Endothelial cell of umbilical vein (primary cell): Measurements from ENCODE around the gene DYNC1H1. TPM values are rescaled to one million over a fixed set of nuclear protein-coding genes. Genes with fewer than 3 reads are reported as not detected.
A peak's percentile ranks its signal among the peaks of the same experiment; 100 is the strongest.
"Not testable (repeated sequence)": the region's sequence is repeated elsewhere in the genome, so short reads cannot be mapped to it uniquely, and the experiment has no call there.

Source experiments
- BruUV-seq: library from RNA; stranded (reverse); fragments of 400-500 nt; replicated peaks from 2 replicates; lab custom pipeline; 2021; lab: Mats Ljungman, UMichigan
- CTCF ChIA-PET: fragments of 300-600, 350-600 bp; sonication (Branson Sonifier 250); formaldehyde crosslinking; loops from one replicate; lab custom pipeline; 2021; ENCODE audit warnings: antibody characterized with exemption, inconsistent platforms; lab: Charles Lee
- POLR2A ChIA-PET: fragments of 300-600, 350-600 bp; sonication (Branson Sonifier 250); formaldehyde crosslinking; loops from one replicate; lab custom pipeline; 2021; ENCODE audit warnings: antibody characterized with exemption, inconsistent platforms; lab: Charles Lee
- DNase-seq: peaks from one replicate; pipeline ENCODE4 v3.0.0-alpha.2; 2011; ENCODE audit warnings: low read depth, low spot score
- FAIRE-seq: peaks from 2 replicates; lab custom pipeline; 2011; peaks lifted over from hg19 to GRCh38; lab: Jason Lieb, UNC
- H2AFZ ChIP-seq: 2 replicates; pipeline ENCODE4 v1.6.0; 2012; ENCODE audit warnings: low read depth, low read length, control low read depth, inconsistent platforms
- H3K27ac ChIP-seq: 2 replicates; pipeline ENCODE4 v1.5.1; 2011; ENCODE audit warnings: low read depth, mild to moderate bottlenecking, control low read depth, low read length, moderate library complexity; ENCODE audit not compliant: insufficient read depth
- H3K27me3 ChIP-seq, 2 experiments: 2 replicates each; pipeline versions ENCODE4 v1.6.0 to v1.6.1; 2011; ENCODE audit warnings: low read length in 2 of 2, mixed read lengths in 1 of 2; ENCODE audit not compliant: control insufficient read depth in 2 of 2, insufficient read depth in 2 of 2
- H3K36me3 ChIP-seq, 2 experiments: 2 replicates in 1 of 2; 3 replicates in 1 of 2; pipeline ENCODE4 v1.5.1; 2011; ENCODE audit warnings: low read length in 2 of 2, mild to moderate bottlenecking in 1 of 2, moderate library complexity in 1 of 2; ENCODE audit not compliant: control insufficient read depth in 2 of 2, insufficient read depth in 2 of 2; ENCODE audit errors: extremely low read depth in 1 of 2
- H3K4me1 ChIP-seq: 3 replicates; pipeline ENCODE4 v1.5.1; 2011; ENCODE audit warnings: mild to moderate bottlenecking, low read length; ENCODE audit not compliant: control insufficient read depth, insufficient read depth; ENCODE audit errors: extremely low read depth
- H3K4me2 ChIP-seq: 2 replicates; pipeline ENCODE4 v1.6.1; 2011; ENCODE audit warnings: low read length, control low read depth, mixed read lengths; ENCODE audit not compliant: insufficient read depth
- H3K4me3 ChIP-seq, 3 experiments: fragments of 200-600 bp in 1 of 3; sonication (generic), shearing (Covaris generic) in 1 of 3; replicated peaks in 1 of 3; 2 replicates each; pipeline ENCODE4 v1.5.1; 2011 to 2016; ENCODE audit warnings: control low read depth in 3 of 3, low read length in 3 of 3, mild to moderate bottlenecking in 2 of 3, inconsistent platforms in 1 of 3, low read depth in 1 of 3, moderate library complexity in 1 of 3; ENCODE audit not compliant: insufficient read depth in 1 of 3
- H3K79me2 ChIP-seq: 2 replicates; pipeline ENCODE4 v1.6.0; 2012; ENCODE audit warnings: low read length, inconsistent platforms; ENCODE audit not compliant: control insufficient read depth, insufficient read depth
- H3K9ac ChIP-seq: replicated peaks from 2 replicates; pipeline ENCODE3; 2011; ENCODE audit warnings: low read length, control low read depth; ENCODE audit not compliant: insufficient read depth; ENCODE audit errors: extremely low read depth
- H3K9me1 ChIP-seq: replicated peaks from 3 replicates; pipeline ENCODE4 v1.6.0; 2011; ENCODE audit warnings: mild to moderate bottlenecking, low read length; ENCODE audit not compliant: control insufficient read depth, insufficient read depth; ENCODE audit errors: extremely low read depth
- H3K9me3 ChIP-seq: replicated peaks from 2 replicates; pipeline ENCODE4 v1.5.1; 2012; ENCODE audit warnings: low read length, inconsistent platforms; ENCODE audit not compliant: control insufficient read depth, insufficient read depth
- H4K20me1 ChIP-seq: replicated peaks from 2 replicates; pipeline ENCODE3; 2011; ENCODE audit warnings: mild to moderate bottlenecking, low read length; ENCODE audit not compliant: control insufficient read depth, insufficient read depth; ENCODE audit errors: extremely low read depth
- FOS ChIP-seq: IDR thresholded peaks from 2 replicates; pipeline ENCODE4 v1.6.1; 2011; ENCODE audit warnings: mild to moderate bottlenecking, low read length, moderate library complexity, borderline replicate concordance; ENCODE audit not compliant: insufficient read depth
- GATA2 ChIP-seq: IDR thresholded peaks from 2 replicates; pipeline ENCODE4 v1.7.0; 2011; ENCODE audit warnings: low read depth, mild to moderate bottlenecking, moderate library complexity, mixed read lengths, low read length; ENCODE audit not compliant: insufficient read length, insufficient read depth
- JUN ChIP-seq: IDR thresholded peaks from 2 replicates; pipeline ENCODE4 v1.6.1; 2011; ENCODE audit warnings: borderline replicate concordance, low read depth; ENCODE audit not compliant: insufficient read length, insufficient read depth
- MYC ChIP-seq: IDR thresholded peaks from one replicate; pipeline ENCODE4 v1.6.1; 2011; ENCODE audit warnings: mild to moderate bottlenecking, low read depth, low read length
- POLR2A ChIP-seq: IDR thresholded peaks from 2 replicates; pipeline ENCODE4 v1.6.1; 2012; ENCODE audit warnings: low read depth, mild to moderate bottlenecking, control low read depth, low read length
- POLR2AphosphoS5 ChIP-seq: IDR thresholded peaks from 2 replicates; pipeline ENCODE4 v1.6.1; 2012; ENCODE audit warnings: low read depth, mild to moderate bottlenecking, control low read depth, low read length, moderate library complexity; ENCODE audit not compliant: insufficient read depth
- dilution Hi-C: fragments of 300-500 bp; cut with MboI; formaldehyde crosslinking; loops from one replicate; pipeline ENCODE4 v1.15.0; 2019; ENCODE audit warnings: low sequenced_read_pairs; ENCODE audit not compliant: extremely low pct_ligation_motif_present
- intact Hi-C: fragments of 100-400 bp; cut with micrococcal nuclease; formaldehyde crosslinking; loops from one replicate; pipeline ENCODE4 v1.10.0; 2022
- polyA plus RNA-seq, 4 experiments: library from polyadenylated mRNA; depleted of rRNA in 3 of 4; stranded (reverse) in 3 of 4; unstranded in 1 of 4; fragments of >200 nt; gene quantifications; 2 replicates each; pipeline versions ENCODE4 v1.2.1 to v1.2.3, GENCODE V29; 2011 to 2012; ENCODE audit warnings: missing spikeins in 1 of 4
- total RNA-seq: library from RNA; stranded (reverse); gene quantifications from 2 replicates; pipeline ENCODE4 v1.2.3, GENCODE V29; 2021
- TF ChIP-seq, protein P1 (sequence below), 2 donors: IDR thresholded peaks; 1 replicate in 1 of 2; 2 replicates in 1 of 2; pipeline ENCODE4 v1.5.1; 2011; ENCODE audit warnings: low read length in 2 of 2, mild to moderate bottlenecking in 2 of 2, moderate library complexity in 2 of 2, control low read depth in 1 of 2, inconsistent platforms in 1 of 2, low read depth in 1 of 2; ENCODE audit not compliant: insufficient read depth in 1 of 2; ENCODE audit errors: extremely low read depth in 1 of 2

DYNC1H1 gene
- total and polyA plus RNA-seq, 2 donors (not counting 3 experiments of a cell fraction or from before 2014, with no cell fraction given): 254 to 648 TPM

DNA sequence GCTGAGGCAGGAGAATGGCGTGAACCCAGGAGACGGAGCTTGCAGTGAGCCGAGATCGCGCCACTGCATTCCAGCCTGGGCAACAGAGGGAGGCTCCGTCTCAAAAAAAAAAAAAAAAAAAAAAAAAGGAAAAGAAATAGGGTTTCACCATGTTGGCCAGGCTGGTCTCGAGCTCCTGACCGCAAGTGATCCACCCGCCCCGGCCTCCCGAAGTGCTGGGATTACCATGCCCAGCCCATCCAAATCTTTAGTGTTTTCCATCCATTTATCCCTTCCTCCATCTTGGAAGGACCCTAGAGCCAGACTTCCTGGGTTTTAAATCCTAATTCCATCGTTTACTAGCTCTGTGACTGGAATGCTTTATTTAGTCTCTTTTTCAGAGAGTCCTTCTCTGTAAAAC lies 20.5 kb downstream of the DYNC1H1 start:
- CTCF ChIA-PET: interaction anchor here (0.7 to 1.3 kb wide), 2 partner anchors 25 to 32 kb away, joined by 3 read pairs; no protein-coding TSS in a partner anchor
- intact Hi-C loops: not testable (repeated sequence)

DNA sequence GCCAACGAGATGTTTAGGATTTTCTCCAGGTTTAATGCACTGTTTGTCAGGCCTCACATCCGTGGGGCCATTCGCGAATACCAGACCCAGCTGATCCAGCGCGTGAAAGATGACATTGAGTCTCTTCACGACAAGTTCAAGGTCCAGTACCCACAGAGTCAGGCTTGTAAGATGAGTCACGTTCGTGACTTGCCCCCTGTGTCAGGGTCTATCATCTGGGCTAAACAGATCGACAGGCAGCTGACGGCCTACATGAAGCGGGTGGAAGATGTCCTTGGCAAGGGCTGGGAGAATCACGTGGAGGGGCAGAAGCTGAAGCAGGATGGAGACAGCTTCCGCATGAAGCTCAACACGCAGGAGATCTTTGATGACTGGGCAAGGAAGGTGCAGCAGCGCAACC lies 21.6 kb downstream of the DYNC1H1 start:
- peaks cover 46 to 51% of the 10 kb centered on the region in 2 experiments for H3K36me3 ChIP-seq
- dilution Hi-C loops (no loop called here), intact Hi-C loops (no loop called here)
- no peak overlapping the region for H3K4me3 ChIP-seq
- CTCF ChIA-PET: interaction anchor here (1.7 kb wide), 1 partner anchor 24 kb away, joined by 3 read pairs; no protein-coding TSS in a partner anchor
- TSS peak; percentile 63 for BruUV-seq
- no peak overlapping the region for H3K9ac ChIP-seq
- no peak overlapping the region for H3K4me2 ChIP-seq
- no peak for FAIRE-seq
- H3K9me3 ChIP-seq: no peaks in the 10 kb centered on the region
- no peaks in the 10 kb centered on the region for H3K9me1 ChIP-seq
- DNase-seq: no peak
- POLR2A ChIA-PET: no interaction called here
- H2AFZ ChIP-seq: no peak overlapping the region
- TF ChIP-seq POLR2A (no peak), GATA2 (no peak), FOS (no peak), MYC (no peak), JUN (no peak), POLR2AphosphoS5 (no peak)
- TF ChIP-seq, protein P1, sequence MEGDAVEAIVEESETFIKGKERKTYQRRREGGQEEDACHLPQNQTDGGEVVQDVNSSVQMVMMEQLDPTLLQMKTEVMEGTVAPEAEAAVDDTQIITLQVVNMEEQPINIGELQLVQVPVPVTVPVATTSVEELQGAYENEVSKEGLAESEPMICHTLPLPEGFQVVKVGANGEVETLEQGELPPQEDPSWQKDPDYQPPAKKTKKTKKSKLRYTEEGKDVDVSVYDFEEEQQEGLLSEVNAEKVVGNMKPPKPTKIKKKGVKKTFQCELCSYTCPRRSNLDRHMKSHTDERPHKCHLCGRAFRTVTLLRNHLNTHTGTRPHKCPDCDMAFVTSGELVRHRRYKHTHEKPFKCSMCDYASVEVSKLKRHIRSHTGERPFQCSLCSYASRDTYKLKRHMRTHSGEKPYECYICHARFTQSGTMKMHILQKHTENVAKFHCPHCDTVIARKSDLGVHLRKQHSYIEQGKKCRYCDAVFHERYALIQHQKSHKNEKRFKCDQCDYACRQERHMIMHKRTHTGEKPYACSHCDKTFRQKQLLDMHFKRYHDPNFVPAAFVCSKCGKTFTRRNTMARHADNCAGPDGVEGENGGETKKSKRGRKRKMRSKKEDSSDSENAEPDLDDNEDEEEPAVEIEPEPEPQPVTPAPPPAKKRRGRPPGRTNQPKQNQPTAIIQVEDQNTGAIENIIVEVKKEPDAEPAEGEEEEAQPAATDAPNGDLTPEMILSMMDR (IDR thresholded peaks at IDR 0.05; ENCODE audit: extremely low read depth in 1 of 2, insufficient read depth in 1 of 2, low read depth in 1 of 2, low read length in 2 of 2): no peak
- H3K4me1 ChIP-seq: no peaks in the 10 kb centered on the region
- no peaks in the 10 kb centered on the region for H4K20me1 ChIP-seq
- H3K27ac ChIP-seq: no peak overlapping the region
- H3K79me2 ChIP-seq: peaks cover 9% of the 10 kb centered on the region
- H3K27me3 ChIP-seq: no peaks in the 10 kb centered on the region

More for the DNA sequence above, 20.5 kb downstream of the DYNC1H1 start:
- H3K27ac ChIP-seq, H3K9ac ChIP-seq, H4K20me1 ChIP-seq, dilution Hi-C loops, DNase-seq, H3K4me2 ChIP-seq, H3K27me3 ChIP-seq, H3K9me3 ChIP-seq, H3K79me2 ChIP-seq, H3K4me3 ChIP-seq, BruUV-seq, H3K9me1 ChIP-seq, FAIRE-seq, H3K4me1 ChIP-seq, H2AFZ ChIP-seq: not testable (repeated sequence)
- peaks cover 46% of the 10 kb centered on the region in 2 experiments for H3K36me3 ChIP-seq
- POLR2A ChIA-PET: interaction anchor here (0.7 kb wide), 1 partner anchor 31 kb away, joined by 5 read pairs; no protein-coding TSS in a partner anchor
